HG02943 (cell line): ENCODE data around the gene HDAC7.

Experiments used
- ATAC-seq: cut with Tn5 transposase; IDR thresholded peaks from one replicate; pipeline ENCODE4 v1.9.1; 2021; ENCODE audit warnings: mild to moderate bottlenecking, low read depth, moderate library complexity; ENCODE audit not compliant: unreplicated experiment

Gene HDAC7

DNA sequence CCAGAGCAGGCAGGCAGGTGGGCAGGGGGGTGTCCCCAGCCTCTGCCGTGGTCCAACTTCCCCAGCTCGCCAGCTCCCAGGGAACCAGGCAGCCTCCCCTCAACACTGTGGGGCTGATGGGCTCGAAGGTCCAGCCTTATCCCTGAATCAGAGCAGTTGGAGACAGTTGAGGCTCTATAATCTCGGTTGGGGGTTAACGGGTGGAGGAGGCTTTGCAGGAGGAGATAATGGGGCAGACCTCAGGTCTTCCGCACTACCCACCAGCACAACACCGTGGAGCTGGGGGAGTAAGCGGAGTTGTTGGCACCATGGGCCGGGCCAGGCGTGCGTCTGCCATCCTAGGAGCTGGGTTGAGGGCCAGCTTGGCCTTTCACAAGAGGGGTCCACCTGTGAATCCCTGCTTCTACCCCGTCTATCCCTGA lies 13.9 kb upstream of the HDAC7 start:
- ATAC-seq = no peak

DNA sequence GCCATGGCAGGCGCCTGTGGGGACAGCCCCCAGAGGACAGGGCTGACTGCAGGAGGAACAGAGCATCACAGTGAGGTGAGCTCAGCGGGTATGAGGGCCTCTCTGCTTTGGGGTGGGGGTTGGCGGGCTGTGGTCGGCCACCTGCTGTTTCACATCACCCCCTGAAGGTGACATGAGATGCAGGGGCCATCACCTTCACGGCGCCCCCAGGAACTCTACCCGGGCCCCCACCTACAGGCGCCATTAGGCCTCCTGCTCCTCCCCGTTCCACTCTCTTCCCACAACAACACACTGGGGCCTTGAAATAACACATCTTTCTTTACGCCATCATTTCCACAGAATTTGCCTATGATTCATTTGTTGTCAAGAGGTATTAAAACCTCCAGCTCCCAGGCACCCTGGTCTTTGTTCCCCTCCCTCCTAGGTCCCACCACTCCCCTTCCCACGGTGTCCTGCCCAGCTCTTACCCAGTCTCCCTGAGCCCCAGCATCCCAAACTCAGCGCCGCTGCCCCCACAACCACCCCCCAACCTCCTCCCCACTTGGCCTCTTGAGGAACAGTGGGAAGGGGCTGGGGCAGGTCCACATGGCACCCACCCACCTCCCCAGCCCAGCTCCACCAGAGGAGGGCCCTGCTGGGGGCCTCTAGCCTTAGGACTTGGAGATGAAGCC lies 12.7 kb upstream of the HDAC7 start:
- ATAC-seq = no peak

- ATAC-seq = no peak
Measured at GRCh38 chr12:47829584-47829983, 9.9 kb upstream of the HDAC7 start.

- ATAC-seq = no peak
Measured at GRCh38 chr12:47828976-47829482, 9.3 kb upstream of the HDAC7 start.

DNA sequence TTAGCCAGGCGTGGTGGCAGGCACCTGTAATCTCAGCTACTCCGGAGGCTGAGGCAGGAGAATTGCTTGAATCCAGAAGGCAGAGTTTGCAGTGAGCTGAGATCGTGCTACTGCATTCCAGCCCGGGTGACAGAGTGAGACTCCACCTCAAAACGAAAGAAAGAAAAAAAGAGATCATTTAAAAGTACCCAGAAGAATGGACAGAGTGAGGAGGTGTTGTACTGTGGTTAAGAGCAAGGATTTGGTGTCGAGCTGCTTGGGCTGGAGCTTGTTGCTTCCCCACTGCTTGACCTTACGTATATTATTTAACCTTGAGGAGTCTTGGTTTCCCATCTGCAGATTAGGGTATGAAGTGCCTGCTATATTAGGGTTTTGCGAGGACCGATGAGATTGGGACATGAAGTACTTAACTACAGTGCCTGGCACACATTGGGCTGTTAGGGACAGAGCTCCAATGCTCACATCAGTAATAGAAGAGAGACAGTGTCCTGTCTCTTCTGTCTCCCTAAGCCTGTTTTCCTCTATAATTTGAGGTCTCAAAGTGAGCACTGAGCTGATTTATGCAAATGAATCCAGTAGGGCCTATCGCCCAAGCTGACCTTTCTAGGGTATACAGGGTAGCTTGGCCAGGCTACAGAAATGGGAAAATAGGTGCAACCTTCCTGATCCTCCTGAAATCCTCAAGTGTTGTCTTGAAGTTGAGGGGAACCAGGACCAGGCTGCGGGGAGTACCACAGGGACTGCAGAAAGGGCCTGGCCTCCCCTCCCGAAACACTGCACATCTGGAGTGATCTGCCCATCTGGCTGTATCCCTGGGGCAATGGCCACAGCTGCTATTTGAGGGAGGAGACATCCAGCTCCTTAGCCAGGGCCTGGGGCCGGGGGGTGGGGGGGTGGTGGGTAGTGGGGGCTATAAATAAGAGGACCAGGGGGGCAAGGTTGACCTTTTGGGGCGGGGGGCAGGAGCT lies 8.6 kb upstream of the HDAC7 start:
- ATAC-seq = no peak

DNA sequence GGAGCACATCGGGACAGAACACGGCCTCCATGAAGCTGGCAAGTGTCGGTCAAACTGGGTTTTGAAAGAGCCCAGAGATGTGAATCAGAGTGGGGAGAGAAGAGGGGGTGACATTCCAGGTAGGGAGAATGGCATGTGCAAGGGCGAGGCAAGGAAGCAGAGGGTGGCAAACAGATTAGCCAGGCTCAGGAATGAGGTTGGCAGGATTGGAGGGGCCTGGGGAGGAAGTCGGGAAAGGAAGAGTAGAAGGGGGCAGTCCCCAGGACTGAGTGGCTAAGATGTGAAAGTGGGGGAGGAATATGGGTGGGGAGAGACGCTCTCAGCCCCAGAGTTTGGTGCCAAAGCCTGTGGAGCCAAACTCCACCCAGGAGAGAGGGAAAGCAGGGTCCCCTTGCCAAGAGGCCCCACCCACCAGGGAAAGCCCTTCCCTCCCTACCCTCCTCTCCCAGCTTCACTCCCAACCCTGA lies 5.5 kb upstream of the HDAC7 start:
- ATAC-seq = no peak

DNA sequence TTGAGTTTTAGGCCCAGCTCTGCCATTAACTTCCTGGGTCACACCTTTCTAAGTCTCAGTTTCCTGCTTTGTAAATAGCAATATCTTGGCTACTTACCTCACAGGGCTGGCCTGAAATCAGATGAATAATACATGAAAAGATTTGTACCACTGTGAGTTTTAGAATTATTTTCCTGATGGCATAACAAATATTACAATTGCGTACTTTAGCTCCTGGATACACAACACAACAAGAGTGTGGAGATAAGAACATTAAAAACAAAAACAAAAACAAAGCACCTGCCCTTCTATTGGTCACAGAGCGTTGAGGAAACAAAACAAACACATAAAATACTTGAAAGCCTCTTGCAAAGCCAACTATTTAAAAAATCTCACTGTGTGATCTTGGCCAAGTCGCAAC lies 4.9 kb upstream of the HDAC7 start:
- no peak for ATAC-seq

DNA sequence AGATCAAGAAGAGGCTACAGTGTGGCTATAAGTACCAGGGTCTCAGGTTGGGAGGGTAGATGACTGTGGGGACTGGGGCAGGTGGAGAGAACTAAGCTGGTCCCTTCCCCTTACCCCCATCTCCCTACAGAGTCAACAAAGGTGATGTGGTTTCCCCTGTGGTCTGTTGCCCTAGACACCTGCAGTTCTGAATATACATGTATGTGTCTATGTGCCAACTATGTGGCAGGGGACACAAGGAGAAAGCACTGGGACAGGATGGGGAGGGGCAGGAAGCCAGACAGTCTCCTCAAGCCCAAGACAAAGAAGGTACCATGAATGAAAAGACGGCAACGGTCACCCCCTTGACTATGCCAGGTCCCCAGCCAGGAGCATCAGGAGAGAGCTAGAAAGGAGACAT lies 4.5 kb upstream of the HDAC7 start:
- no peak for ATAC-seq

GRCh38 chr12:47823422-47824086 lies 3.9 kb upstream of the HDAC7 start:
- no peak for ATAC-seq

- no peak for ATAC-seq
Measured at GRCh38 chr12:47822863-47823262, 3.2 kb upstream of the HDAC7 start.

DNA sequence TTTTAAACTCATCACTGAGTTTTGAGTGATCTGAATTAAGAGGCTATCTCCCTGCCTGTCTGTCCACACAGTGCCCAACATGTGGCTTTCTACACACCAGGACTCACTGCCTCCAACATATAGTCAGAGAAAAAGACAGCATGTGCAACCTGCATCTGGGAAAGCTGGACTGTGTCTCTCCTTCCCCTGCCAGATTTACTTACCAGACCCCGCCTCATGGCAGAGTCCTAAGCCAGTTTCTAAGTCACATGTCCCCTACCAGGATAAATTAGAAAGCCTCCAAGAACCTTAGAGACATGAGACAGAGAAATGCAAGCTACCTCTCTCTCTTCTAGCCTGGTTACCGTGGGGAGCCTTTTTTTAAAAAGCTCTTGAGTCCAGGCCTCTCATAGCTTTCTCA lies 2.7 kb upstream of the HDAC7 start:
- no peak for ATAC-seq

- no peak for ATAC-seq
Measured at GRCh38 chr12:47821346-47821706, 1.6 kb upstream of the HDAC7 start.

DNA sequence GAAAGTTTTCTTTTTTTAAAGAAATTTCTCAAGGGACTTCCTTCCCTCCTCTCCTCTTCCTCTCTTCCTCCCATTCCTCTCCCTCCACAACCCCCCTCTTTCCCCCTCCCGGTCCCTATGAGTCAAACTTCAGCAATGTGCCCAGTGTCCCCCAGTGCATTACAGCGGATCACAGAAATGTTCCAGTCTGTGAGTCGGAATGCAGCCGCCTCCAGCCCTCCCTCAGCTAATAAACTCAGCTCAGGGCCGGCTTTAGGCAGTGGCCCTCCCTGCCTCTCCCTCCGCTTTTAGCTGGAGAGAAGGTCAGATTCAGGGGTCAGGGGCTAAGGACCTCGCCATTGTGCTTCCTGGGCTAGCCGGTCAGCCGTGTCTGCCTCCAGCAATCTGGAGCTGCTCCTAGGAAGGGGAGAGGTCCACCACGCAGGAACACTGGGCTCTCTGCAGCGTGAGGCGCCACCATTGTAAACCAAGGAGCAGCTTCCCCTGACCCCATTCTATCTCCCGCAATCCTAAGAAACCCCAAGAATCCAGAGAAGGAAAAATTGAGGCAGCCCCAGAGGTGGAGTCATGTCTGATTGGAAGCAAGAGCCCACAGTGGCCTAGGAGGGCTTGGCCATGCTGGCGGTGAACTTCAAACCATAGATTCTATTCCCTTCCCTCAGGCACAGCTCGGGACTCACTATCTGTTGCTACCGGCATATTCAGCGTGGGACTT lies 1.1 kb upstream of the HDAC7 start:
- no peak for ATAC-seq

- ATAC-seq = no peak
Measured at GRCh38 chr12:47819138-47819895, 386 bp downstream of the HDAC7 start.

DNA sequence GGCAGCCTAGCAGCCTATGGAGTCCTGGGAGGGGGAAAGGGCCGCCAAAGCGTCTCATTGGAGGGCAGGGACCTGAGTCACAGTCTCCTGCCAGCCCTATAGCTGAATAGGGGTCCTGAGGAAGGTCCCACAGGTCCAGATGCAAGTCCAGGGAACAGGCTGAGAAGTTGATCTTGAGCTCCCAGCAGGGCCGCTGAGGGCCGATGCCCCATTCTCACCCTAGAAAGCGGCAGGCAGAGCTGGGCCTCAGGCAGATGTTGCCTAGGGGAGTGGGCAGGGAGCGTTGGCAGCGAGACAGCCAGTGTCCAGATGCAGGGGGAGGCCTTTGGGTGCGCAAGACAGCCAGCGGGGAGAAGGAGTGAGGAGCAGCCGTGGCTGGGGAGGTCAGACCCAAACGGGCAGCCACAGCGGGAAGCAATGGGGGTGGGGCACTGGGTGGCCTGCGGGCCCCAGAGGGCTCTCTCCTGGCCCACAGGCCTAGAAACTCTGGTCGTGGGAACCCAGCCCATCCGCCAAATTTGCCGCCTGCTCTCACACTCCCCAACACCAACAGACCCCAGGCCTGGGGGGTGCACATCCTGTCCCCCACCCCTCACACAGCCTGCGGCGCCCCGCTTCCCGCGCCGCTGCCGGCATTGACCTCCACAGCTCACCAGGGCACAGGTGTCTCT lies 1.1 kb downstream of the HDAC7 start:
- ATAC-seq = no peak

DNA sequence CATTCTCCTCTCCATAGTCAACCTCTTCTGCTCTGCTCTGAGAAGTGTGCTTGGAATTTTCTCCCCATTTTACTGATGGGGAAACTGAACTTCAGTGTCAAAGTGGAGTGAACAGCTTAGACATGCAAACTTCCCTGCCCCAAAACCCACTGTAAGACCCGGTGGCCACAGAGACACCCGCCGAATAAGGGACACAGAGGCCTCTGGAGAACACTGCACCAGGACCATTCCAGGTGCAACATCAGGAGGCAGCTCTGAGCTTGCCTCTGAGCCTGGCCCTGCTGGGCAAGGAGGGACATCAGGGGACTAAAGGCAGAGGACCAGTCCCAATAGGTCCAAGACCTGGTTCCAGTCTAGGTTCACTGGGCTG lies 1.7 kb downstream of the HDAC7 start:
- no peak for ATAC-seq

DNA sequence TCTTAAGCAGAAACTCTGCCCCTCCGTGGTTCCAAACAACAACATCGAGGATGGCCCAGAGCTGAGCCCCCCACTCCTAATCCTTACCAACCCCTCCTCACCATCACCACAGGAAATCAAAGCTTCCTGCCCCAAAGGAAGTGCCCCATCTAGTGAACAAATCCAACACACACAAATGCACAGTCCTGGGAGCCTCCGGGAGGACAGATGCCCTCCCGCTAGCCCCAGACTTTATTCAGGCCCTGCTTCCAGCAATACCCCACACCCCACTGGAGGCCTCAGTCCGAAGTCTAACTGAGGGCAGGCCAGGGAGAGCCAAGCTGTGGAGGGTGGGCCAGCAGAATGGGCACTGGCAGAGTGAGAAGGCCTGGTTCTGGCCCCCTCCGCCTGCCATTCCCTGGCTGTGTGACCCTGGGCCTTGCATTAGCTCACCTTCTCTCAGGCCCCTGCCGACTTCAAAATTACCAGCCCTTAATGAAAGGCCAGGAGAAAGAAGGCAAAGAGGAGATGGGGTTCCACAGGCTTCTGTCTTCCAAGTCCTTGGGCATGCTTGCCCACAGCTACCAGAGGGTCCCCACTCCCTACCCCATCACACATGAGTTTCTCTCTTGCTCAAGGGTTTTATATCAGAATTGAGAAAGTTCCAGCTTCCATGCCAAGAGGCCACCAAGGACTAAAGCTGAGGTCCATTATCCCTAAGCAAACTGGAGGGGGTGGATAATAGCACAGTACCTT lies 2.3 kb downstream of the HDAC7 start:
- ATAC-seq = no peak

- no peak for ATAC-seq
Measured at GRCh38 chr12:47816403-47817271, 3.1 kb downstream of the HDAC7 start.
